Activated T-helper 1 cell treated with anti-CD3 and anti-CD28 coated beads, Interleukin-12 subunit alpha, Interleukin-12 subunit beta, Interleukin-2, Interleukin-4 antibody, amounts not matched to agents 30 ng/mL and 10 ng/mL and 1 ng/mL, durations not matched to agents 14 hours and 24 hours and 36 hours (primary cell): Measurements from ENCODE around the gene PAQR8. TPM values are rescaled to one million over a fixed set of nuclear protein-coding genes. Genes with fewer than 3 reads are reported as not detected.

Experiments
- DNase-seq: peaks from one replicate; pipeline ENCODE4 v3.0.0; 2021; ENCODE audit warnings: low spot score
- H3K27ac Mint-ChIP-seq: one replicate; pipeline ENCODE4 v1.8.0; 2021; ENCODE audit warnings: mild to moderate bottlenecking, mixed read lengths
- H3K27me3 Mint-ChIP-seq: one replicate; pipeline ENCODE4 v1.8.0; 2022; ENCODE audit warnings: mild to moderate bottlenecking, moderate library complexity, mixed read lengths; ENCODE audit not compliant: insufficient read depth
- H3K36me3 Mint-ChIP-seq: one replicate; pipeline ENCODE4 v1.8.0; 2021; ENCODE audit warnings: low read depth, mixed read lengths
- H3K4me1 Mint-ChIP-seq: one replicate; pipeline ENCODE4 v1.8.0; 2021; ENCODE audit warnings: low read depth, mixed read lengths
- H3K4me3 Mint-ChIP-seq: one replicate; pipeline ENCODE4 v1.8.0; 2021; ENCODE audit warnings: mild to moderate bottlenecking, moderate library complexity, mixed read lengths
- H3K9me3 Mint-ChIP-seq: one replicate; pipeline ENCODE4 v1.8.0; 2021; ENCODE audit warnings: mixed read lengths
- intact Hi-C: fragments of 100-400 bp; cut with micrococcal nuclease; formaldehyde crosslinking; loops from one replicate; pipeline ENCODE4 v1.15.1; 2024
- total RNA-seq: library from RNA; stranded (reverse); gene quantifications from 2 replicates; pipeline ENCODE4 v1.2.3, GENCODE V29; 2022

The PAQR8 gene
- total RNA-seq, 1 donor from 2014 or later: 2.5 TPM

DNA sequence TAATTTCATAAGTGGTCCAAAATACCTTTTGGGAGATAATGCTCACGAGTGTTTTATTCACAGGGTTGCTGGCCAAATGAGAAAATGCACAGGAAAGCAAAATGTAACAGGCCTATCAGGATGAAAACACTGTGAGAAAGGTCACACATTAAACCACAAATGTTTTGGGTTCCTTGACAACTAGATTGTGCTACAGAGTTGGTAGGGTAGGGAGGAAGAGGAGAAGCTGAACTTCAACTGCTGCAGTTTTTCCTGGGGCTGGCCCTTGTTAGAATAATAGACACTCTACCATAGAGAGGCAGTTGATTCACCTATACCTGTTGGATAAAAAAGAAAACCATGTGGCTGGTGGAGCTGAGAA lies 28.1 kb upstream of the PAQR8 start:
- intact Hi-C loops: no loop called here
- Mint-ChIP-seq H3K27ac (no peak overlapping the region), H3K4me1 (peaks cover 47% of the 10 kb centered on the region), H3K36me3 (no peaks in the 10 kb centered on the region), H3K27me3 (peaks cover 11% of the 10 kb centered on the region), H3K9me3 (no peaks in the 10 kb centered on the region), H3K4me3 (no peak overlapping the region)
- DNase-seq: no peak

DNA sequence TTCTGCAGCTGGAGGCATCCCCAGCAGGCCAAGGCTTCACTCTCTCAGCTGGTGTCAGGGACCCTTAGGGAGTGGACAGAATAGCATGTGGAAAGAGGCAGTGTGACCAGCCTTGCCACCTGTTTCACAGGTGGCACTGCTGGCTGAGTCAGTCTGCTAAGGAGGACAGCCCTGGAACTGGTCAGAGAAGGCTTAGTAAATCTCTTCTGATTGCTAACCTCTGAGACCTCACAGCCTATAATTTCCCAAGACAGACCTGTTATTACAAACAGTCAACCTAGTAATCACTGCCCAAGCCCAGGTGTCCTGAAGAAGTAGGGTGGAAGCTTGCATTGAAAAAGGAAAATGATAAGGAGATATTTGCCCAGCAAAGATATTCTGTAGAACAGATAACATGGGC lies 26.4 kb upstream of the PAQR8 start:
- H3K27me3 Mint-ChIP-seq: peaks cover 6% of the 10 kb centered on the region
- H3K36me3 Mint-ChIP-seq: no peaks in the 10 kb centered on the region
- intact Hi-C loops: no loop called here
- H3K9me3 Mint-ChIP-seq: no peaks in the 10 kb centered on the region
- no peak overlapping the region for H3K4me3 Mint-ChIP-seq
- DNase-seq: no peak
- H3K4me1 Mint-ChIP-seq: peaks cover 47% of the 10 kb centered on the region
- H3K27ac Mint-ChIP-seq: no peak overlapping the region

DNA sequence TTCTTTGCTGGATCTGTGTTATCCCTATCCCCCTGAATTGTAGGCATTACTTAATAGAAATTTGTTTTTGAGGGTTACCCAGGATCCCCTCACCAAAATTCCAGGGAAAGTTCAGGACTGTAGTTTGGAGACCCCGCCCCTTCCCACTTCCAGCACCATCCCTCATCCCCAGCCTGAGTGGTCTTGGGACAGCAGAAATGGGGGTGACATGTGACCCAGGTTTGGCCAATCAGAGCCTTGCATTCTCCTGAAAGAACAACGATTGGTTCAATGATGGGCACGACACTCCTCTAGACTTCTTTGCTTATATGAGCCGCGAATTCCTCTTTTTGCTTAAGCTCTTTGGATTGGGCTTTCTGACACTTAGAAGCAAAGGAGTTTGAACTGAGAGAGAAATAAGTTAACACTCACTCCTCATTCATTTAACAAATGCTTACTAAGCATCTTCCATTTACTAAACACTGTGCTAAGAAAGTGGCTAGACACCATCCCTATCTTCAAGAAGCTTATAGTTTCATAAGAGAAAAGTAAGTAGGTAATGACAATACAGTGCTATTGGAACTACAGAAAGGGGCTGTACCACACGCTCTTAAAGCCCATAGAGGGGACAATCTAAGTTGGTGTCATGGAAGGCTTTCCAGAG lies 24.9 kb upstream of the PAQR8 start:
- Mint-ChIP-seq H3K27ac (no peak overlapping the region), H3K27me3 (peaks cover 2% of the 10 kb centered on the region), H3K36me3 (no peaks in the 10 kb centered on the region), H3K9me3 (no peaks in the 10 kb centered on the region), H3K4me1 (peaks cover 49% of the 10 kb centered on the region), H3K4me3 (no peak overlapping the region)
- DNase-seq: no peak
- intact Hi-C loops: no loop called here

DNA sequence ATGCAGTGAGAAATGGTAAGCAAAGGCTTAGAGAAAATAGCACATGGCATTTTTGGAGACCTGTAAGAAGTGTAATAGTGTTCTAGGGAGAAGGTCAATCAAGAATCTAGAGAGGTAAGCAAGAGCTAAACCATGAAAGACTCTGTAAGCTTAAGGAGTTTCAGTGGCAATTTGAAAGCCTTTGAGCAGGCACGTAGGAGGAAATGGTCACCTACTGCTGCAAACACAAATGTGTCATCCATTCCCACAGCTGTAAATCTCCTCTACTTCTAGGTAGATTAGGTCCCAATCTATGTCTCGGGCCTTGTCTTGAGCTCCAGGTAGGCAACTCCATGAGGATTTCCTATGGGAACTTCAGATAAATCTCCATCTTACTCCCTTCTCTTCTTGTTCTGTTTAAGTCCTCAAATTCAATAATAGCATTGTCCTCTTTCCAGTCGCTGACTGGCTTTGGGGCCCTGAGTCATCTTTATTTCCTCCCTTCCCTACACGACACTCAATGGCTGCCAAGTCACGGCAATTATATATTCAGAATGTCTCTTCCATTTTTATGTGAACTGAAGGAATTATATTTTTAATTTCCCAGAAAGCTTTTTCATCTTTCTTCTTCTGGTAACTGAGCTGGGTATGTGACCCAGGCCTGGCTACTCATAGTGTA lies 24.2 kb upstream of the PAQR8 start:
- no peak overlapping the region for H3K27ac Mint-ChIP-seq
- no peaks in the 10 kb centered on the region for H3K36me3 Mint-ChIP-seq
- H3K9me3 Mint-ChIP-seq: no peaks in the 10 kb centered on the region
- no peak overlapping the region for H3K4me3 Mint-ChIP-seq
- no peaks in the 10 kb centered on the region for H3K27me3 Mint-ChIP-seq
- H3K4me1 Mint-ChIP-seq: peaks cover 47% of the 10 kb centered on the region
- intact Hi-C loops: no loop called here
- DNase-seq: no peak

DNA sequence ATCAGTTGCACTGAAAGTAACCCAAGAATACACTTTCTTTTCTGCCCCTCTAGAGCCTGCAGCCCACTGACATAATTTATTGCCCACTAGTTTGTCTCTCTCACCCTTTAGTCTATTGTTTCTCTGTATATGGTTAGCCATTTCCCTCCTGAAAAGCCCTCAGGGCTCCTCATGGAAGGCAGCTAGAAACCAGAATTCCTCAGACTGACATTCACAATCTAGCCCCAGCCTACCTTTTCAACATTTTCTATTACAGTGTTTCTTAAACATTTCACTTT lies 21.4 kb upstream of the PAQR8 start:
- no peaks in the 10 kb centered on the region for H3K27me3 Mint-ChIP-seq
- no peak overlapping the region for H3K27ac Mint-ChIP-seq
- no peaks in the 10 kb centered on the region for H3K9me3 Mint-ChIP-seq
- H3K36me3 Mint-ChIP-seq: no peaks in the 10 kb centered on the region
- intact Hi-C loops: no loop called here
- DNase-seq: no peak
- no peak overlapping the region for H3K4me3 Mint-ChIP-seq
- peaks cover 31% of the 10 kb centered on the region for H3K4me1 Mint-ChIP-seq

DNA sequence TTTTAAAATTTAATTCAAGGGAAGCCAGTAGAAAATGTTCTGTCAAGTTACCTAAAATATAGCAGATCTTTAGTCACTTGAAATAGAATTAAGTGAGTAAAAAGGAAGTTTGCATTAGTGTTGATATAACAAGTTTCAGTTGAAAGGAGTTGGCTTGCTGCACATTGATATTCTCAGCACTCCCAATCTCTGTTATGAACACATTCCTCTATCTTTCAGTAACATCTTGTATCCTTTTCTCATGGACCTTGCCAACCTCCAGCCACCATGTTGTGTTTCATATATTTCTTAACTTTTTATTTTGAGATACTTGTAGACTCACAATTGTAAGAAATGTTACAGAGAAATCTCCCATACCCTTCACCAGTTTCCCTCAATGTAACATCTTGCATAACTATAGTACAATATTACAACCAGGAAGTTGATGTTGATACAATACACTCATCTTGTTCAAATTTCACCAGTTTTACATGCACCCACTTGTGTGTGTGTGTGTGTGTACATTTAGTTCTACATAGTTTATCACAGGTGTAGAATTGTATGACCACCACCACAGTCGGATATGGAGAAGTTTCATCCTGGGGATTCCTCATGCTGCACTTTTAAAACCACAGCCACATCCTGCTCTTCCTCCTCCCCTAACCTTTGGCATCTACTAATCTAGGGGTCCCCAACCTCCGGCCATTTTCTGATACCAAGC lies 20.2 kb upstream of the PAQR8 start:
- intact Hi-C loops: no loop called here
- H3K9me3 Mint-ChIP-seq: no peaks in the 10 kb centered on the region
- peaks cover 24% of the 10 kb centered on the region for H3K4me1 Mint-ChIP-seq
- no peak overlapping the region for H3K4me3 Mint-ChIP-seq
- H3K27ac Mint-ChIP-seq: no peak overlapping the region
- peaks cover 2% of the 10 kb centered on the region for H3K27me3 Mint-ChIP-seq
- H3K36me3 Mint-ChIP-seq: no peaks in the 10 kb centered on the region
- DNase-seq: no peak

DNA sequence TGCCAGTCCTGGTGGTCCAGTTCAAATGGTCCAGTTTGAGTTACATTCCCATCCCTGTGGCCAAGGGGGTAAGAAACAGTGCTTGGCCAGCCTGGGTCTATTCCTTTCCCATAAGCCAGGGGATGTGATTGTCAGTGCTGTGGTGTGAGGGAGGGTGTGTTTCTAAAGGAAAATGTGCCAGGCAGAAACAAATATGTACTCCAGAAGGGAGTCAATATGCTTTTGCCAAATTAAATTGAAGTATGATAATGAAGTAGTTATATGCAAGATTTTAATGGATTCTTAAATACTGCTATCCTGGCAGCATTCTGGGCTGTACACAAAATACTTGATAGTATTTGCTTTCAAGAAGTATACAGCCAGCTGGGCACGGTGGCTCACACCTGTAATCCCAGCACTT lies 16.6 kb upstream of the PAQR8 start:
- Mint-ChIP-seq H3K4me1 (peaks cover 10% of the 10 kb centered on the region), H3K27me3 (peaks cover 2% of the 10 kb centered on the region), H3K9me3 (no peaks in the 10 kb centered on the region), H3K27ac (no peak overlapping the region), H3K4me3 (no peak overlapping the region), H3K36me3 (no peaks in the 10 kb centered on the region)
- intact Hi-C loops: no loop called here
- no peak for DNase-seq

DNA sequence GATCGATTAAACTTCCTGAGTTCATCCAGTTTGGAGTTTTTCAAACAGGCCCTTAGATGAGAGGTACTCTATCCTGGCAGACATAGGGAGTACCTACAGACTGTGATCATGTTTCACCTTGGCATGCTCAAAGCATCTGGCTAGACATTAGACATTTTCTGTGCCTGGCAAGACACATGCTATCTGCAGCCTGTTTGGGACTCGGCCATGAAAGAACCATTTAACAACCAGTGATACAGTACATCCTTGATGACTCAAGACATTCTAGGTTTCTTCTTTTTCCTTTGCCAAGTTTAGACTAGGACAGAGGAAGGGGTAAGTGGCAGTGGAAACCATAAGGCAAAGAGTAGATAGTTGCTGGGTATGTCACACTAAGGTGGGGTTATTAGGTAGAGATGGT lies 15.4 kb upstream of the PAQR8 start:
- no peaks in the 10 kb centered on the region for H3K9me3 Mint-ChIP-seq
- intact Hi-C loops: no loop called here
- peaks cover 2% of the 10 kb centered on the region for H3K27me3 Mint-ChIP-seq
- no peak overlapping the region for H3K27ac Mint-ChIP-seq
- no peak for DNase-seq
- H3K4me1 Mint-ChIP-seq: peaks cover 15% of the 10 kb centered on the region
- no peak overlapping the region for H3K4me3 Mint-ChIP-seq
- no peaks in the 10 kb centered on the region for H3K36me3 Mint-ChIP-seq

DNA sequence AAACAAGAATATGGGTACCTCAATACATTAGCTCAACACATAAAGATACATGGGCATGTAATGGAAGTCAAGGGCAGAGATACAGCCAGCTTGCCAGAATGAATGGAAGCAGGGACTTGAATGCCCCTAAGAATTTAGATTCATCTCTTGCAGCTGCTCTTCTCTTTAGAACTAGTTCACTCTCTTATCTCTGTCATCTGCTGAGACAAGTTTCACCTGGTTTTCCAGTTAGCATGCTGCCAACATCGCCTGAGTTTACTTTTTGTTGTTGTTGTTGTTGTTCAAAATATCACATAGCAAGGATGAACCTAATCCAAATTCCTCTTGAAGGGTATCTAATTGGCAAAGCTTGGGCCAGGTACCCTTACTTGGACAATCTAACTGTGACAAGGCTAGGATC lies 14.1 kb upstream of the PAQR8 start:
- Mint-ChIP-seq H3K36me3 (no peaks in the 10 kb centered on the region), H3K9me3 (no peaks in the 10 kb centered on the region), H3K4me3 (no peak overlapping the region), H3K27ac (no peak overlapping the region), H3K4me1 (peaks cover 18% of the 10 kb centered on the region), H3K27me3 (peaks cover 6% of the 10 kb centered on the region)
- DNase-seq: no peak
- intact Hi-C loops: no loop called here

DNA sequence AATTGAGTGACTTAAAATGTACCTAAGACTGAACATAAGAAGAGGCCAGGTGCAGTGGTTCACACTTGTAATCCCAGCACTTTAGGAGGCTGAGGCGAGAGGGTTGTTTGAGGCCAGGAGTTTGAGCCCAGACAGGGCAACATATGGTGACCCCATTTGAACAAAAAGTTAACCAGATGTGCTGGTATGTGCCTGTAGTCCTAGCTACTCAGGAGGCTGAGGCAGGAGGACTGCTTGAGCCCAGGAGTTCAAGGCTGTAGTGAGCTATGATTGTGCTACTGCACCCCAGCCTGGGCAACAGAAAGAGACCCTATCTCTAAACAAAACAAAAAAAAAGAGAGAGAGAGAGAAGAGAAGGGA lies 10.1 kb upstream of the PAQR8 start:
- H3K36me3 Mint-ChIP-seq: no peaks in the 10 kb centered on the region
- DNase-seq: no peak
- no peak overlapping the region for H3K4me3 Mint-ChIP-seq
- intact Hi-C loops: no loop called here
- no peak overlapping the region for H3K27ac Mint-ChIP-seq
- peaks cover 20% of the 10 kb centered on the region for H3K4me1 Mint-ChIP-seq
- H3K27me3 Mint-ChIP-seq: peaks cover 9% of the 10 kb centered on the region
- no peaks in the 10 kb centered on the region for H3K9me3 Mint-ChIP-seq

DNA sequence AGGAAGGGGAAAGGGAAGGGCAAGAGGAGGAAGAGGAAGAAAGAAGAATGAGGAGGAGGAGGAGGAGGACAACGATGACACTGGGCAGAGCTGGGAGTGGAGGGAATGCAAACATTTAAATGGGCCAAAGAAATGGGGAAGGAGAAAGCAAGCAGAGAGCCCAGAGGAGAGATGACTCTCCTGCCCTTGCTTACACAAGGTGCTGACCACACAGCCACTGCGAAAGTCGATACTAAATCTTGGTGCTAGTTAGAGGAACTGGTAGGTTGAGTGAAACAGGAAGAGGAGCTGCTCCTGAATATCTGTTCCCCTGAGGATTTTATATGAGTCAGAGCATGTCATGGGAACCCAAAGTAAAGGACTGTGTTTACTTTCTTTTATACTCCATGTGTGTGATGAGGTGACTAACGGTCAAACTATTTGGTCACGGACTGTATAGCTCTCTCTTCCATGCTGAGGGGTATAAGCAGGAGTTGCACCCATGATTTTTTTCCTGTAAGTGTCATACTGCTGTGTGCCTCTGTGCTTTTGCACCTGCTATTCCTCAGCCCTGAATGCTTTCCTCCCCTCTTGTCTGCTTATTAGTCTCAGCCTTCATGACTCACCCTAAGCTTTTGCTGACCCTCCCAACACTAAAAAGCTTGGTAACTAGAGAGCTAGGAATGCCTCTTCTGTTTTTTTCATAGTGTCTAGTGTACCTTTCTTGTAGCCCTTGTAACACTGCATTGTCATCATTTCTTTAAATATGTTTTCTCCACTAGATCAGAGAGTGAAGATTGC lies 9.5 kb upstream of the PAQR8 start:
- peaks cover 9% of the 10 kb centered on the region for H3K27me3 Mint-ChIP-seq
- H3K4me1 Mint-ChIP-seq: peaks cover 20% of the 10 kb centered on the region
- intact Hi-C loops: no loop called here
- no peaks in the 10 kb centered on the region for H3K36me3 Mint-ChIP-seq
- H3K9me3 Mint-ChIP-seq: no peaks in the 10 kb centered on the region
- no peak for DNase-seq
- H3K27ac Mint-ChIP-seq: no peak overlapping the region
- H3K4me3 Mint-ChIP-seq: no peak overlapping the region

DNA sequence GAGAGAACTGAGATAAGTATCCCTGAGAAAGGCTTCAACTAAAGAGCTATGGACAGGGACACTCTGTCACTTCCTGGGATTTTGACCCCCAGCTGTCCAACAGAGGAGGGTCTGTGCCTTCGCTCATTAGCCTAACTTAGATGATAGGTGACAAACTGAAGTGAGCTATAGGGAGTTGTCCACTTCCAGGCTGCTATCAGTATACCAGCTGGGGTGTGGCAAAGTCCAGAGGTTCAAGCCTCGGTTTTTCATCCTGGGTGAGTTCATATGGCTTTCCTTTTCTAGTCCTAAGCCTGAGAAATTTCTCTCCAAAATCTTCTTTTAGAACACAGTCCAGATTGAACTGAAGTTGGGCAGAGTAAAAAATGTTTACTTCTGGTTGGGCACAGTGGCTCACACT lies 5.9 kb upstream of the PAQR8 start:
- H3K27ac Mint-ChIP-seq: no peak overlapping the region
- DNase-seq: no peak
- H3K4me3 Mint-ChIP-seq: no peak overlapping the region
- peaks cover 13% of the 10 kb centered on the region for H3K4me1 Mint-ChIP-seq
- intact Hi-C loops: no loop called here
- H3K9me3 Mint-ChIP-seq: no peaks in the 10 kb centered on the region
- H3K36me3 Mint-ChIP-seq: no peaks in the 10 kb centered on the region
- peaks cover 9% of the 10 kb centered on the region for H3K27me3 Mint-ChIP-seq

DNA sequence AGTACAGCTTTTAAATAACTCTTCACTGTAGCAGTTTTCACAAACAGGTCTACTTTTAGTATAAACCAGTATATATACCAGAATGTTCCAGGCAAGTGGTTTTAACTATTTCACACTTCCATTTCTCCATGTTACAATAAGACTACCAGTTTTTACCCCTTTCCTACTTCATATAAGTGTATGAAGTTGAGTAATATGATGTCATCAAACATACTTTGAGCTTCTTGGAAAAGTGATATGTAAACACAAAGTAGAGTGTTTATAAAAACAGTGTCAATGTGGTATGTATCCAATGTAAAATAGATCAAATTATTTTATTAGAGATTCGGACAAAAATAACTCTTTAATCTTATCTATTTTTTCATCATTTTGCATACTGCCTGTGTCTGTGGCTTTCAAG lies 2.5 kb upstream of the PAQR8 start:
- no peaks in the 10 kb centered on the region for H3K36me3 Mint-ChIP-seq
- no peak for DNase-seq
- H3K27ac Mint-ChIP-seq: no peak overlapping the region
- H3K4me1 Mint-ChIP-seq: peaks cover 25% of the 10 kb centered on the region
- intact Hi-C loops: no loop called here
- no peak overlapping the region for H3K4me3 Mint-ChIP-seq
- peaks cover 8% of the 10 kb centered on the region for H3K27me3 Mint-ChIP-seq
- H3K9me3 Mint-ChIP-seq: no peaks in the 10 kb centered on the region
